ENCODE measurements around the gene CEP85L. TPM values are rescaled to one million over a fixed set of nuclear protein-coding genes. Genes with fewer than 3 reads are reported as not detected.

CEP85L gene
- total RNA-seq, 4 donors from 2014 or later: 2.3 to 7.0 (median 6.6) TPM

DNA sequence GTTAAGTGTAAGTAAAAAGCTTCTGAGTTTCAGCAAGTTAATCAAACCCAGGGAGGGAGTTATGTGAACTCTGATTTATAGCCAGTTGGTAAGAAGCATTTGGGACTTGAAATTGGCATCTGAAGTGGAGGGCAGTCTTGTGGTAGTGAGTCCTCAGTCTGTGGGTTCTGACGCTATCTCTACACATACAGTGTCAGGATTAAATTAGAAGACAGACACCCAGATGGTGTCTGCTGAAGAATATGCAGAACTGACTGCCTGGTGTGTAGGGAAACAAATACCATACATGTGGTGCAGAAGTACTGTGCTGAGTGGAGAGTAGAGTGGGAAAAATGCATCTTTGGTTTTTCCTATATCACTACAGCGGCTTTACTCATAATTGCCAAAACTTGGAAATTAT, 146.8 kb downstream of the CEP85L start:
- no peak overlapping the region for H3K4me3 ChIP-seq (ENCODE audit: low read depth, poor library complexity, severe bottlenecking)
- intact Hi-C loops (cut with DNase I; ENCODE audit: low total_unique reads): no loop called here
- no peak for DNase-seq (ENCODE audit: low spot score in 2 of 2)
- 88 to 96% methylated on average over 2 of the region's 2 CpGs for WGBS, 2 donors
- TF ChIP-seq CTCF (IDR thresholded peaks at IDR 0.05) (no peak), POLR2A (IDR thresholded peaks at IDR 0.05) (no peak)

- no peak for DNase-seq (ENCODE audit: low spot score in 2 of 2)
- intact Hi-C loops (cut with DNase I; ENCODE audit: low total_unique reads): no loop called here
- WGBS, 2 donors: 43 to 85% methylated on average over 2 of the region's 2 CpGs
- no peak overlapping the region for H3K4me3 ChIP-seq (ENCODE audit: low read depth, poor library complexity, severe bottlenecking)
- TF ChIP-seq CTCF (IDR thresholded peaks at IDR 0.05) (no peak), POLR2A (IDR thresholded peaks at IDR 0.05) (no peak)
These were observed 149.2 kb downstream of the CEP85L start for GRCh38 chr6:118502169-118502568.

GRCh38 chr6:118501765-118502164, 149.6 kb downstream of the CEP85L start:
- DNase-seq (ENCODE audit: low spot score in 2 of 2): no peak
- TF ChIP-seq CTCF (IDR thresholded peaks at IDR 0.05) (no peak), POLR2A (IDR thresholded peaks at IDR 0.05) (no peak)
- intact Hi-C loops (cut with DNase I; ENCODE audit: low total_unique reads): no loop called here
- 100% methylated on average over 1 of the region's 1 CpG for WGBS, 2 donors
- H3K4me3 ChIP-seq (ENCODE audit: low read depth, poor library complexity, severe bottlenecking): no peak overlapping the region

DNA sequence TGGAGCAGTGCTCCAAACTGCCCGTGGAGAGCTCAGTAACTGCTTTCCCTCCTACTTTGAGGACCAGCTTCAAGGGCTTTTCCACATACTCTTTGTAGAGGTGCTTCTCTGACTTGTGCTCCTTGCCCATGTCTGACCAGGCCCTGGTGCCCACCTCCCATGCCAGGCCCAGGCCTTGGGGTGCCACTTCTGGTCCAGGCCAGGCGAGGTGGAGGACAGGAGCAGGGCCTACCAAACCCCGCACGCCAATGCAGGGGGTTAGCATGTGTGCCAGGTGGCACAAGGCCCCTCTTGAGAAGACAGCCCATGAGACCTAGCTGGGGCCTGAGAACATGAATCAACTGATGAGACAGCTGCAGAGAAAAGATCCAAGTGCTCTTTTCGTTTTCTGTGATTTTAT, 150.3 kb downstream of the CEP85L start:
- no peak for TF ChIP-seq POLR2A (IDR thresholded peaks at IDR 0.05)
- WGBS, 2 donors: 94 to 95% methylated on average over 5 of the region's 5 CpGs
- DNase-seq (ENCODE audit: low spot score in 2 of 2): peak in 1 of 2 donors; percentile 75
- intact Hi-C loops (cut with DNase I; ENCODE audit: low total_unique reads): no loop called here
- no peak overlapping the region for H3K4me3 ChIP-seq (ENCODE audit: low read depth, poor library complexity, severe bottlenecking)

DNA sequence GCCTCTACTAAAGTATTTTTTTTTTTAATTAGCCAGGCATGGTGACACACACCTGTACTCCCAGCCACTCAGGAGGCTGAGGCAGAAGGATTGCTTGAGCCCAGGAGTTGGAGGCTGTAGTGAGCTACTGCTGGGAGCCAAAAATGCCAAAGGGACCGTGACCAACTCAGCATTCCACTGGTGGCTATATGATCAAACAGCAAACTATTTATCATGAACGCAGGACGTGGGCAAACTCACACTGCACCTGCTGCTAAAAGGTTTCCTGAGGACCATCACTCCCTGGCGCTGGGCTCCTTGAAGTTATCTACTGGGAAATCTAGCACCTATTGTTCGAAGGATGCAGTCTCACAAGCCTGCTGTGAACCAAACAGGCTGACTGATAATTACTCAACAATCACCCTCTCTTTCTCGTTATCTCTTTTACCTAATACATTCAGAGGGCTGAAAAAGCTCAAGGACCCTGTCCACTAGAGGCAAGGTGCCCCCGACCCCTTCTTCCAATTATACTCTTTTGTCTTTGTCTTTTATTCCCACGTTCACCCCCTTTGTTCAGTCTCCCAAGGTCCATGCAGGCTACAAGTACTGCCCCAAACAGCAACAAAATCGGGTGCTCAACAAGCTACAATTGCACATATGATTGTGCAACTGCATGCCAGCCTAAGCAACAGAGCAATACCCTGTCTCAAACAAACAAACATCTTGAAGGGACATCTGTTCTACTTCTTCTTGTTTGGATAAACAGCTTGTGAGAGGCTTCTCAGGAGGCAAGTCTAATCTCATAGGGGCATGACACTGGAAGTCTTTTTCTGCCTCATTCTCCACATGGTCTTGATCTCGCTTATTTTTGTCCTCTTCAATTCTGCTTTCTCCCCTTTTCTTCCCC, 151.0 kb downstream of the CEP85L start:
- intact Hi-C loops (cut with DNase I; ENCODE audit: low total_unique reads): no loop called here
- H3K4me3 ChIP-seq (ENCODE audit: low read depth, poor library complexity, severe bottlenecking): no peak overlapping the region

More for the DNA sequence above, 151.0 kb downstream of the CEP85L start:
- TF ChIP-seq POLR2A (IDR thresholded peaks at IDR 0.05) (no peak), CTCF (IDR thresholded peaks at IDR 0.05) (no peak)
- WGBS, 2 donors: 95 to 98% methylated on average over 10 of the region's 10 CpGs
- DNase-seq (ENCODE audit: low spot score in 2 of 2): no peak
